Dermis microvascular lymphatic vessel endothelial cell (primary cell): ENCODE measurements around the gene ZNF740. TPM values are rescaled to one million over a fixed set of nuclear protein-coding genes. Genes with fewer than 3 reads are reported as not detected.

ENCODE experiments used
- DNase-seq, 2 donors: peaks; one replicate each; pipeline versions ENCODE4 v3.0.0 to v3.0.0-alpha.2; 2010; ENCODE audit warnings: low read depth in 2 of 2
- total RNA-seq: library from RNA; depleted of rRNA; stranded (reverse); fragments of >200 nt; gene quantifications from 2 replicates; pipeline ENCODE4 v1.2.1, GENCODE V29; 2014

ZNF740 gene
- total RNA-seq, 1 donor from 2014 or later: 10.7 TPM

GRCh38 chr12:53226815-53227214, 46.3 kb downstream of the ZNF740 start:
- DNase-seq: no peak

- no peak for DNase-seq
These were observed 46.8 kb downstream of the ZNF740 start for GRCh38 chr12:53227341-53227740.

GRCh38 chr12:53227836-53228235, 47.3 kb downstream of the ZNF740 start:
- no peak for DNase-seq

GRCh38 chr12:53229454-53229853, 48.9 kb downstream of the ZNF740 start:
- no peak for DNase-seq

- no peak for DNase-seq
These were observed 49.8 kb downstream of the ZNF740 start for GRCh38 chr12:53230108-53230845.

GRCh38 chr12:53231671-53231920, 51.1 kb downstream of the ZNF740 start:
- DNase-seq: no peak

- DNase-seq: no peak
These were observed 51.6 kb downstream of the ZNF740 start, which contains the start of gene RARG for GRCh38 chr12:53231921-53232645. Gene RARG (minus strand): TSS chr12:53232209. CDS start chr12:53227545, 4,664 bp downstream.

- no peak for DNase-seq
These were observed 52.3 kb downstream of the ZNF740 start for GRCh38 chr12:53232646-53233461.

- no peak for DNase-seq
These were observed 53.2 kb downstream of the ZNF740 start for GRCh38 chr12:53233671-53234121.

GRCh38 chr12:53234271-53234914, 53.9 kb downstream of the ZNF740 start:
- DNase-seq: no peak

- DNase-seq: no peak
These were observed 54.6 kb downstream of the ZNF740 start for GRCh38 chr12:53235164-53235563.

- no peak for DNase-seq
These were observed 55.4 kb downstream of the ZNF740 start for GRCh38 chr12:53235742-53236442.

GRCh38 chr12:53236443-53237111, 56.1 kb downstream of the ZNF740 start:
- DNase-seq: no peak

- DNase-seq: no peak
These were observed 59.2 kb downstream of the ZNF740 start for GRCh38 chr12:53239643-53240258.

- DNase-seq: no peak
These were observed 61.3 kb downstream of the ZNF740 start for GRCh38 chr12:53241623-53242412.

- no peak for DNase-seq
These were observed 63.8 kb downstream of the ZNF740 start for GRCh38 chr12:53244337-53244736.
